NCI-H446 treated with DMSO at 0.1 percent for 48 hours (cell line): Measurements from ENCODE around the gene RAB19.
"Not testable (repeated sequence)": the region's sequence is repeated elsewhere in the genome, so short reads cannot be mapped to it uniquely, and the experiment has no call there.

Source experiments
- DNase-seq: peaks from one replicate; lab custom pipeline; 2025; lab: John Stamatoyannopoulos, UW

RAB19 gene

GRCh38 chr7:140402178-140402835 lies 1.6 kb upstream of the RAB19 start:
- DNase-seq: no peak

- DNase-seq: no peak
Measured at GRCh38 chr7:140404565-140405065, 757 bp downstream of the RAB19 start.

- no peak for DNase-seq
Measured at GRCh38 chr7:140415361-140415760, 11.5 kb downstream of the RAB19 start.

GRCh38 chr7:140415816-140416215 lies 12.0 kb downstream of the RAB19 start:
- not testable (repeated sequence) for DNase-seq

GRCh38 chr7:140416560-140416959 lies 12.7 kb downstream of the RAB19 start:
- no peak for DNase-seq

GRCh38 chr7:140417456-140418155 lies 13.7 kb downstream of the RAB19 start:
- no peak for DNase-seq

- not testable (repeated sequence) for DNase-seq
Measured at GRCh38 chr7:140418156-140418472, 14.3 kb downstream of the RAB19 start.

GRCh38 chr7:140418653-140419052 lies 14.8 kb downstream of the RAB19 start:
- no peak for DNase-seq

GRCh38 chr7:140421521-140421920 lies 17.7 kb downstream of the RAB19 start:
- no peak for DNase-seq

GRCh38 chr7:140423501-140423900 lies 19.6 kb downstream of the RAB19 start:
- DNase-seq: no peak

GRCh38 chr7:140425718-140426117 lies 21.9 kb downstream of the RAB19 start:
- DNase-seq: no peak

GRCh38 chr7:140426130-140426529 lies 22.3 kb downstream of the RAB19 start:
- no peak for DNase-seq

- no peak for DNase-seq
Measured at GRCh38 chr7:140433396-140433795, 29.5 kb downstream of the RAB19 start.

GRCh38 chr7:140435252-140435895 lies 31.5 kb downstream of the RAB19 start:
- DNase-seq: no peak

- no peak for DNase-seq
Measured at GRCh38 chr7:140439359-140439758, 35.5 kb downstream of the RAB19 start.

- no peak for DNase-seq
Measured at GRCh38 chr7:140440593-140440992, 36.7 kb downstream of the RAB19 start.

GRCh38 chr7:140441519-140441918 lies 37.7 kb downstream of the RAB19 start:
- no peak for DNase-seq

GRCh38 chr7:140446467-140446866 lies 42.6 kb downstream of the RAB19 start:
- no peak for DNase-seq

- no peak for DNase-seq
Measured at GRCh38 chr7:140447841-140448240, 44.0 kb downstream of the RAB19 start.

GRCh38 chr7:140448781-140449480 lies 45.1 kb downstream of the RAB19 start:
- DNase-seq: no peak

- DNase-seq: no peak
Measured at GRCh38 chr7:140451716-140452115, 47.9 kb downstream of the RAB19 start.

- no peak for DNase-seq
Measured at GRCh38 chr7:140453273-140453672, 49.4 kb downstream of the RAB19 start.
